SH-SY5Y (cell line): ENCODE data around the gene CTDP1.

Experiments
- GATA2 ChIP-seq: IDR thresholded peaks from 2 replicates; pipeline ENCODE4 v1.6.1; 2011; ENCODE audit warnings: mild to moderate bottlenecking, low read depth, low read length
- GATA3 ChIP-seq: IDR thresholded peaks from 2 replicates; pipeline ENCODE4 v1.6.1; 2011; ENCODE audit warnings: low read depth, mild to moderate bottlenecking, low read length, moderate library complexity

- TF ChIP-seq GATA2: no peak
- no peak for TF ChIP-seq GATA3
Measured at GRCh38 chr18:79720359-79720733, 40.7 kb downstream of the CTDP1 start.
